Prostate gland (tissue), 2 donors: ENCODE data around the gene CSGALNACT2. TPM values are rescaled to one million over a fixed set of nuclear protein-coding genes. Genes with fewer than 3 reads are reported as not detected.

Experiments
- DNase-seq: peaks from one replicate; pipeline ENCODE4 v3.0.0-alpha.2; 2019; ENCODE audit warnings: low spot score
- H3K27ac ChIP-seq, 2 donors: fragments of 200-600 bp; sonication (generic); 2 replicates each; pipeline ENCODE4 v1.5.1; 2017 to 2019
- H3K27me3 ChIP-seq: fragments of 200-600 bp; sonication (generic); replicated peaks from 2 replicates; pipeline ENCODE4 v1.5.1; 2019; ENCODE audit not compliant: insufficient read depth
- H3K36me3 ChIP-seq, 2 donors: fragments of 200-600 bp; sonication (generic); 1 replicate in 1 of 2; 2 replicates in 1 of 2; pipeline versions ENCODE4 v1.5.1 to v1.8.1; 2017 to 2019
- H3K4me1 ChIP-seq: fragments of 200-600 bp; sonication (generic); replicated peaks from 2 replicates; pipeline ENCODE4 v1.5.1; 2019
- H3K4me3 ChIP-seq, 2 donors: fragments of 200-600 bp; sonication (generic); 2 replicates each; pipeline ENCODE4 v1.5.1; 2017 to 2019
- H3K9me3 ChIP-seq: fragments of 200-600 bp; sonication (generic); 2 replicates; pipeline ENCODE4 v1.5.1; 2017
- POLR2A ChIP-seq: fragments of 450-650 bp; IDR thresholded peaks from one replicate; pipeline ENCODE4 v1.6.1; 2016; ENCODE audit warnings: antibody characterized with exemption, mild to moderate bottlenecking
- POLR2AphosphoS5 ChIP-seq: sonication (generic); formaldehyde crosslinking; IDR thresholded peaks from one replicate; pipeline ENCODE4 v1.6.1; 2017; ENCODE audit warnings: antibody characterized with exemption
- WGBS: methylation state at CpG from one replicate; pipeline ENCODE4 v1.1.5; 2018; 5-methylcytosine and 5-hydroxymethylcytosine counted together
- intact Hi-C: fragments of 100-400 bp; cut with DNase I; formaldehyde crosslinking; loops from one replicate; pipeline ENCODE4 v1.14.2; 2022
- total RNA-seq, 2 donors: library from RNA; depleted of rRNA; stranded (reverse); fragments of >200 nt; gene quantifications; one replicate each; pipeline ENCODE4 v1.1.0, GENCODE V29; 2016
- TF ChIP-seq, protein P1 (sequence below), 4 experiments: fragments of 200-600 bp in 2 of 4; fragments of 450-650 bp in 2 of 4; sonication (generic) in 2 of 4; IDR thresholded peaks; 1 replicate in 3 of 4; 2 replicates in 1 of 4; pipeline ENCODE4 v1.5.1; 2016 to 2019; ENCODE audit warnings: antibody characterized with exemption in 4 of 4, mild to moderate bottlenecking in 2 of 4, moderate library complexity in 2 of 4

The CSGALNACT2 gene
- total RNA-seq, 2 donors from 2014 or later = 10.0 to 15.9 TPM

DNA sequence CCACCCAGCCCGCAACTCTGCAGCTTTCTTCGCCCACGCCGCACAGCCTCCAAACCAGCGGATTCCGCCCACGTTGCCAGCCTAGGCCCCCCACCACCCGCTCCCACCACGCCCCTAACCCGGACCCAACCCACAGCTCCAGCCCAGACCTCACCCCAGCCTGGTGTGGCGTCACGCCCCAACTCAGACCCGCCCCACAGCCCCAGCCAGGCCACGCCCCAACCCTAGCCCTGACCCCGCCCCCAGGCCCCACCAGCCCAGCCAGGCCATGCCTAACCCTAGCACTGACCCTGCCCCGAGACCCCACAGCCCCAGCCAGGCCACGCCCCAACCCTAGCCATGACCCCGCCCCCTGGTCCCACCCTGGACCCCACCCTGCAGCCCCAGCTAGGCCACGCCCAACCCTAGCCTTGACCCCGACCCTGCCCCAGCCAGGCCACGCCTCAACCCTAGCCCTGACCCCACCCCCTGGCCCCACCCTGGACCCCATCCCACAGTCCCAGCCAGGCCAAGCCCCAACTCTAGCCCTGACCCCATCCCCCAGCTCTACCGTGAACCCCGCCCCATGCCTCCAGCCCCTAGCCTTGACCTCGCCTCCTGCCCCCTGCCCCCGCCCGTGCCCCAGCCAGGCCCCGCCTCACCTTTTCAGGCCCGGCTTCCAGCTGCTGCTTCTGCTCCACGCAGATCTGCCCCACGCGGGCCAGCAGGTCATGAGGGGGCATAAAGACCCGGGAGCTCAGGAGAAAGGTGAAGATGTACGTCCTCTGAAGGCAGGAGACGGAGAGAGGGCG, 64.6 kb downstream of the CSGALNACT2 start:
- H3K4me1 ChIP-seq = no peaks in the 10 kb centered on the region
- H3K27ac ChIP-seq = no peak overlapping the region
- H3K4me3 ChIP-seq = peak overlapping the region; percentile 15 to 32
- intact Hi-C loops = no loop called here
- WGBS = 26% methylated on average over 35 of the region's 35 CpGs
- no peaks in the 10 kb centered on the region for H3K27me3 ChIP-seq
- DNase-seq = no peak
- TF ChIP-seq POLR2A (no peak), POLR2AphosphoS5 (no peak)
- TF ChIP-seq, protein P1, sequence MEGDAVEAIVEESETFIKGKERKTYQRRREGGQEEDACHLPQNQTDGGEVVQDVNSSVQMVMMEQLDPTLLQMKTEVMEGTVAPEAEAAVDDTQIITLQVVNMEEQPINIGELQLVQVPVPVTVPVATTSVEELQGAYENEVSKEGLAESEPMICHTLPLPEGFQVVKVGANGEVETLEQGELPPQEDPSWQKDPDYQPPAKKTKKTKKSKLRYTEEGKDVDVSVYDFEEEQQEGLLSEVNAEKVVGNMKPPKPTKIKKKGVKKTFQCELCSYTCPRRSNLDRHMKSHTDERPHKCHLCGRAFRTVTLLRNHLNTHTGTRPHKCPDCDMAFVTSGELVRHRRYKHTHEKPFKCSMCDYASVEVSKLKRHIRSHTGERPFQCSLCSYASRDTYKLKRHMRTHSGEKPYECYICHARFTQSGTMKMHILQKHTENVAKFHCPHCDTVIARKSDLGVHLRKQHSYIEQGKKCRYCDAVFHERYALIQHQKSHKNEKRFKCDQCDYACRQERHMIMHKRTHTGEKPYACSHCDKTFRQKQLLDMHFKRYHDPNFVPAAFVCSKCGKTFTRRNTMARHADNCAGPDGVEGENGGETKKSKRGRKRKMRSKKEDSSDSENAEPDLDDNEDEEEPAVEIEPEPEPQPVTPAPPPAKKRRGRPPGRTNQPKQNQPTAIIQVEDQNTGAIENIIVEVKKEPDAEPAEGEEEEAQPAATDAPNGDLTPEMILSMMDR (IDR thresholded peaks at IDR 0.05) = no peak
- no peaks in the 10 kb centered on the region for H3K36me3 ChIP-seq
- H3K9me3 ChIP-seq = no peaks in the 10 kb centered on the region

DNA sequence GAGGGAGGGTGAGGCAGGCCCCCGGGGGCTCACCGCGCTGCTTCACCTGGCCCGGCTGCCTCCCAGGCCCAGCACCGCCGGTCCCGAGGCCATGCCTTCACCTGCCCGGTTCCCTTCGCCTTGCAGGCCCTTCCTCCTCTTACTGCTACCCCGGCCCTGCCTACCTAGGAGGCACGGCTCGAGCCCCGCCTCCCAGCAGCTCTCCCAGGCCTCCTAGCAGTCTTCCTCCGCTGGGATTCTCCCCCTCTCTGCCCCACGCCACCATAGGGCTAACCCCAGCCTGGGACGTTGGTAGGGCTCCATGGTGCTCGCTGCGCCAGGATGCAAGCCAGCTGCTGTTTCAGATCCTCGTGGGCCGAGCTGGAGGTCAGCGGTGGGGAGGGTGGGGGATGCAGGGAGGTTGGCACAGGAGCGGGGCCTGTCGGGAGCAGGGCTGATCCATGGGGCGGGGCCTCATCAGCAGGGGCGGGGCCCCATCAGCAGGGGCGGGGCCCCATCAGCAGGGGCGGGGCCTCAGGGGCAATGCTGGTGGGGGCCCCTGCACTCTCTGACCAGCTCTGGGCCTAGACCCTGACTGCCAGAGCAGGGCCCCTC, 65.3 kb downstream of the CSGALNACT2 start:
- DNase-seq = no peak
- intact Hi-C loops = no loop called here
- 57% methylated on average over 21 of the region's 27 CpGs for WGBS
- H3K27me3 ChIP-seq = no peaks in the 10 kb centered on the region
- H3K4me1 ChIP-seq = no peaks in the 10 kb centered on the region
- H3K9me3 ChIP-seq = no peaks in the 10 kb centered on the region
- H3K27ac ChIP-seq = no peak overlapping the region
- TF ChIP-seq POLR2AphosphoS5 = no peak
- no peak for TF ChIP-seq POLR2A
- TF ChIP-seq, protein P1 (IDR thresholded peaks at IDR 0.05) = no peak
- no peak overlapping the region for H3K4me3 ChIP-seq
- no peaks in the 10 kb centered on the region for H3K36me3 ChIP-seq

DNA sequence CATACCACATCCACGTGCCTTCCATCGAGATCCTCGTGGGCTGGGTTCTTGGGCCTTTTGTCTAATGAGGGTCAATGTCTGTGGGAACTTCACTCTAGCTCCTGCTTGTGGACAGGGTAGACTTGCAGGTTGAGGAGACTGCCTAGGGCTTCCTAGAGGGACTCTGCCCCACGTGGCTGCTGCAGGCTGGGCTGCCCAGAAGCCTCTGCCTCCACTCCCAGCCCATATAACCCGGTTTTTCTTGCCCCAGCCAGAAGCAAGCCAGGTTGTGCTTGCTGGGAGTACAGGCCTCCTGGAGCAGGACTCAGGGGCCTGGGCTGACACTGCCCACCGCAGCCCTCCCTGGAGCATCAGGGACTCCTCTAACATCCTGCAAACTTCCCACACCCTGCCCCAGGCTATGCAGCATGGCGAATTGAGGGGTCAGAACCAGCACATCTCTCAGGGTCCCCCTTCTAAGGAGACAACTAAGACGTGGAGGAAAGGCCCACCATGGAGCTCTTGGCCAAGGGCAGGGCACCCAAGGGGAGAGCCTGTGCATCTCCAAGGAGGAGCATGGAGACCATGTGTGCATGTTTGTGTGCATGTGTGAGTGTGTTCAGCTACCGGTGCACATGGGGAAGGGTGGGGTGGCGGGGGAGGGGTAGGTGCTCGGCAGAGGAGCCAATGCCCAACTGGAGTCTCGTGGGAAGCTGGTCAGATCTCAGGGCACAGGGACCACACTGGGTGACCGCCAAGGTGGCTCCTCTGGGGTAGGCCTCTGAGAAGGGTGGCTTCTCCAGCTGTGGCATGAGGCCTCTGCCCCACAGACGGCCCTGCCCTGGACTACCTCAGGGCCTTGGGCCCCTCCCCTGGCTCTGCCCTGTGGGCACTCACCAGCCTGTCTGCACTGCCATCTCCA, 66.0 kb downstream of the CSGALNACT2 start:
- TF ChIP-seq, protein P1 (IDR thresholded peaks at IDR 0.05) = no peak
- TF ChIP-seq POLR2AphosphoS5 = no peak
- TF ChIP-seq POLR2A = no peak
- no peak for DNase-seq
- whole genome bisulfite sequencing = 85% methylated on average over 12 of the region's 14 CpGs
- no peaks in the 10 kb centered on the region for H3K27me3 ChIP-seq
- H3K4me3 ChIP-seq = no peak overlapping the region
- intact Hi-C loops = no loop called here
- H3K9me3 ChIP-seq = no peaks in the 10 kb centered on the region
- H3K4me1 ChIP-seq = no peaks in the 10 kb centered on the region
- no peaks in the 10 kb centered on the region for H3K36me3 ChIP-seq
- no peak overlapping the region for H3K27ac ChIP-seq

DNA sequence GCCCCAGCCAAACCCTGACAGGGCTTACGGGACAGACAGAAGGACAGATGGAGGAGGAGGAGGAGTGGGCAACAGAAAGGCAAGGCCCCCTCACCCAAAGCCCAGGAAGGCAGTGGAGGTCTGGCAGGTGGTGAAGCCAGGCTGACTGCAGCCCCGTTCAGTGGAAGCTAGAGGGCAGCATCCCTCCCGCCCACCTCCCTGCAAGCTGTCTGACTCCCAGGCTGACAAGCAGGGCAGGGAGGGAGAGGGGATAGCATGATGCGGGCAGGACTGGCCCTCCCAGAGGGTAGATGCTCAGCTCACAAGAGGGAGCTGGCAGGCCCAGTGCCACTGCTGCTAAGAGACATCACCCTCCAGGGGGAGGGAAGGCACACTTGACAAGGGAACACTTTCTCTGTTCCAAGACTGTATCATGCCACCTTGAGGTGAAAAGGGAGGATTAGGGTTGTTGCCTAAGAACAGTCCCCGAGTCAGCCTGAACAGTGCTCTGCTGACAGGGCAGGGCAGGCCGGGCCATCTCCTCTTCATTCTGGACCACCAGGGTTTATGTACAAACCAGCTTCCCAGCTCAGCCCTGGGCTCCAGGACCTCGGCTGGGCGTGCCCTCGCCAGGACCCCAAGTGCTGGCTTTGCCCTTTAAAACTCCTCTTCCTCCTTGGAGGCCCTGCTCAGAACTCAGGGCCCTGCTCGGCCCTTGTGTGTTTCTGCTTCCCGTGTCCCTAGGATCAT, 66.9 kb downstream of the CSGALNACT2 start:
- no peaks in the 10 kb centered on the region for H3K9me3 ChIP-seq
- no peak for DNase-seq
- WGBS = 65% methylated on average over 10 of the region's 11 CpGs

More for the DNA sequence above, 66.9 kb downstream of the CSGALNACT2 start:
- intact Hi-C loops = no loop called here
- no peak overlapping the region for H3K27ac ChIP-seq
- no peak overlapping the region for H3K4me3 ChIP-seq
- TF ChIP-seq POLR2AphosphoS5 = peak; percentile 5
- TF ChIP-seq POLR2A = no peak
- TF ChIP-seq, protein P1 (IDR thresholded peaks at IDR 0.05) = peak in 3 of 4 experiments; percentile 44 to 68 (median 44)
- no peaks in the 10 kb centered on the region for H3K4me1 ChIP-seq
- H3K36me3 ChIP-seq = no peaks in the 10 kb centered on the region
- H3K27me3 ChIP-seq = no peaks in the 10 kb centered on the region
